ENCODE measurements around the gene PRAMEF1. TPM values are rescaled to one million over a fixed set of nuclear protein-coding genes. Genes with fewer than 3 reads are reported as not detected.

PRAMEF1 gene
- total RNA-seq, 4 donors from 2014 or later: not detected

- TF ChIP-seq CTCF (IDR thresholded peaks at IDR 0.05) (no peak), POLR2AphosphoS5 (IDR thresholded peaks at IDR 0.05) (no peak)
- H3K9me3 ChIP-seq: no peaks in the 10 kb centered on the region
- no peaks in the 10 kb centered on the region for H3K36me3 ChIP-seq
- ATAC-seq: no peak
- H3K27ac ChIP-seq: no peak overlapping the region
- WGBS, 2 donors (ENCODE audit: low coverage in 1 of 2): 58 to 75% methylated on average over 1 to 2 of the region's 7 CpGs
- H3K27me3 ChIP-seq: peaks cover 43% of the 10 kb centered on the region
- no peak overlapping the region for H3K4me3 ChIP-seq
- no peaks in the 10 kb centered on the region for H3K4me1 ChIP-seq
Observed at GRCh38 chr1:12760256-12760795, 30.9 kb upstream of the PRAMEF1 start.

- H3K36me3 ChIP-seq: no peaks in the 10 kb centered on the region
- peaks cover 0 to 2% (median 0%) of the 10 kb centered on the region in 3 donors for H3K9me3 ChIP-seq
- TF ChIP-seq CTCF (IDR thresholded peaks at IDR 0.05) (no peak), EP300 (IDR thresholded peaks at IDR 0.05) (no peak), POLR2AphosphoS5 (IDR thresholded peaks at IDR 0.05) (no peak), POLR2A (IDR thresholded peaks at IDR 0.05) (no peak)
- peaks cover 33% of the 10 kb centered on the region for H3K27me3 ChIP-seq
- 7% methylated on average over 2 of the region's 5 CpGs; no CpG with 5 or more reads in 1 of the 2 donors for WGBS, 2 donors (ENCODE audit: low coverage in 1 of 2)
- no peak overlapping the region for H3K27ac ChIP-seq
- no peak overlapping the region for H3K4me3 ChIP-seq
- ATAC-seq: no peak
- H3K4me1 ChIP-seq: no peaks in the 10 kb centered on the region
Observed at GRCh38 chr1:12761781-12762180, 29.4 kb upstream of the PRAMEF1 start.

GRCh38 chr1:12762766-12763165 lies 28.4 kb upstream of the PRAMEF1 start:
- H3K4me3 ChIP-seq: no peak overlapping the region
- H3K9me3 ChIP-seq: peaks cover 0 to 7% (median 0%) of the 10 kb centered on the region in 3 donors
- H3K36me3 ChIP-seq: no peaks in the 10 kb centered on the region
- ATAC-seq: no peak
- WGBS, 2 donors (ENCODE audit: low coverage in 1 of 2): 67 to 72% methylated on average over 3 to 6 of the region's 7 CpGs
- no peak overlapping the region for H3K27ac ChIP-seq
- TF ChIP-seq CTCF (IDR thresholded peaks at IDR 0.05): no peak
- no peak for TF ChIP-seq POLR2A (IDR thresholded peaks at IDR 0.05)
- TF ChIP-seq POLR2AphosphoS5 (IDR thresholded peaks at IDR 0.05): no peak
- no peak for TF ChIP-seq EP300 (IDR thresholded peaks at IDR 0.05)
- no peaks in the 10 kb centered on the region for H3K4me1 ChIP-seq
- H3K27me3 ChIP-seq: peaks cover 32% of the 10 kb centered on the region

GRCh38 chr1:12763479-12763878 lies 27.7 kb upstream of the PRAMEF1 start:
- WGBS, 2 donors (ENCODE audit: low coverage in 1 of 2): 36 to 64% methylated on average over 1 to 4 of the region's 4 CpGs
- Histone ChIP-seq H3K4me3 (no peak overlapping the region), H3K4me1 (no peaks in the 10 kb centered on the region), H3K36me3 (no peaks in the 10 kb centered on the region), H3K27me3 (peaks cover 27% of the 10 kb centered on the region), H3K27ac (no peak overlapping the region), H3K9me3 (peaks cover 0 to 7% (median 0%) of the 10 kb centered on the region in 3 donors)
- ATAC-seq: no peak
- TF ChIP-seq POLR2AphosphoS5 (IDR thresholded peaks at IDR 0.05): no peak
- no peak for TF ChIP-seq EP300 (IDR thresholded peaks at IDR 0.05)
- no peak for TF ChIP-seq CTCF (IDR thresholded peaks at IDR 0.05)
- no peak for TF ChIP-seq POLR2A (IDR thresholded peaks at IDR 0.05)

GRCh38 chr1:12764016-12764415 lies 27.2 kb upstream of the PRAMEF1 start:
- H3K27me3 ChIP-seq: peaks cover 28% of the 10 kb centered on the region
- H3K4me1 ChIP-seq: no peaks in the 10 kb centered on the region
- no peak for ATAC-seq
- TF ChIP-seq EP300 (IDR thresholded peaks at IDR 0.05) (no peak), CTCF (IDR thresholded peaks at IDR 0.05) (no peak), POLR2AphosphoS5 (IDR thresholded peaks at IDR 0.05) (no peak), POLR2A (IDR thresholded peaks at IDR 0.05) (no peak)
- H3K36me3 ChIP-seq: no peaks in the 10 kb centered on the region
- 63 to 100% methylated on average over 1 to 5 of the region's 5 CpGs for WGBS, 2 donors (ENCODE audit: low coverage in 1 of 2)
- no peak overlapping the region for H3K4me3 ChIP-seq
- no peak overlapping the region for H3K27ac ChIP-seq
- H3K9me3 ChIP-seq: peaks cover 0 to 7% (median 0%) of the 10 kb centered on the region in 3 donors

Measured in gastroesophageal sphincter (tissue), 4 donors.